ENCODE measurements around the gene SCUBE1.

SCUBE1 gene

GRCh38 chr22:43308060-43308830, 34.9 kb downstream of the SCUBE1 start:
- Histone ChIP-seq H3K27ac (no peak overlapping the region), H3K9ac (ENCODE audit: insufficient read length) (no peak overlapping the region), H3K9me3 (ENCODE audit: low read depth, low read length) (no peaks in the 10 kb centered on the region), H3K36me3 (ENCODE audit: insufficient read depth, low read length) (no peaks in the 10 kb centered on the region), H3K4me3 (no peak overlapping the region)
- no peak for TF ChIP-seq EZH2 (IDR thresholded peaks at IDR 0.05)
- no peak for DNase-seq (ENCODE audit: low read depth, low spot score)

DNA sequence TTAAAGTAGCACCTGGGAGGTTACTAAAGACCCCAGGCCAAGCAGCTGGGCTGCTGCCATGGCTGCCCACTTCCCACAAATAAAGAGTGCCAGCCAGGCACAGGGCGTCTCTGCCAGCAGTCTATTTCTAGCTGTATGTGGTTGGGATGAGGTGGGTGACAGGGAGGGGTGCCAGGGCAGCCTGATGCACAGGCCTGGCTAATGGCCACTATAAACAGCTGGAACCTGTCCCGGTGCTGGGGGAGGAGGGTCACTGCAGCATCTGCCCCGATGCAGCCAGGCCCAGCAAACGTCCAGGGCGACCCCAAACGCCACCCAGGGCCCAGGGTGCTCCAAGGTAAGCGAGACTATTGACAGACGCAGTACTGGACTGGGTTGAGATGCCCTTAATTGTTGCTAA, 37.4 kb downstream of the SCUBE1 start:
- no peak overlapping the region for H3K4me3 ChIP-seq
- no peak overlapping the region for H3K9ac ChIP-seq (ENCODE audit: insufficient read length)
- H3K27ac ChIP-seq = no peak overlapping the region
- no peaks in the 10 kb centered on the region for H3K36me3 ChIP-seq (ENCODE audit: insufficient read depth, low read length)
- no peak for DNase-seq (ENCODE audit: low read depth, low spot score)
- TF ChIP-seq FOXP2 (optimal IDR thresholded peaks at IDR 0.05; ENCODE audit: control extremely low read depth, extremely low read length, insufficient read depth) (no peak), EZH2 (IDR thresholded peaks at IDR 0.05) (no peak), POLR2AphosphoS5 (IDR thresholded peaks at IDR 0.05; ENCODE audit: borderline replicate concordance, low read depth, low read length) (no peak)
- H3K9me3 ChIP-seq (ENCODE audit: low read depth, low read length) = no peaks in the 10 kb centered on the region

GRCh38 chr22:43304831-43305590, 38.2 kb downstream of the SCUBE1 start:
- DNase-seq (ENCODE audit: low read depth, low spot score) = no peak
- H3K9ac ChIP-seq (ENCODE audit: insufficient read length) = no peak overlapping the region
- no peak overlapping the region for H3K4me3 ChIP-seq
- no peak overlapping the region for H3K27ac ChIP-seq
- no peaks in the 10 kb centered on the region for H3K36me3 ChIP-seq (ENCODE audit: insufficient read depth, low read length)
- TF ChIP-seq FOXP2 (optimal IDR thresholded peaks at IDR 0.05; ENCODE audit: control extremely low read depth, extremely low read length, insufficient read depth) = no peak
- no peak for TF ChIP-seq POLR2AphosphoS5 (IDR thresholded peaks at IDR 0.05; ENCODE audit: borderline replicate concordance, low read depth, low read length)
- H3K9me3 ChIP-seq (ENCODE audit: low read depth, low read length) = no peaks in the 10 kb centered on the region

DNA sequence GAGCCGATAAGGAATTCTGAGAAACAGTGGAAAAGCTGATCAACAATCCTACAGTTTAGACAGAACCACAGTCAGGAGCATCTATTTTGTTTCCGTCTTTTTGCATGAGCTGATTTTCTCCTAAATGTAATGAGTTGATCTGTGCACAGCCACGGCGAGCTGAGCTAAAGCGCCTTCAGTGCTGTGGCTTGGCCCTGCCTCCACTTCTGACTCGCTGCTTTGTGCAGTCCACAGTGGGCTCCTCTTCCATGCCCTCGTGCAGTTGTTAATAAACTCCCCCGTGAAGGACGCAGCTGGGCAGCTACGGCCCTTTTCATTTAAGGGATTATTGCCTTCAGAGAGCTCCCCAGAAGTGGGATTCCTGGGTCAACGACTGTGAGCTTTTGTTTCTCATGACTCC, 39.4 kb downstream of the SCUBE1 start:
- TF ChIP-seq POLR2AphosphoS5 (IDR thresholded peaks at IDR 0.05; ENCODE audit: borderline replicate concordance, low read depth, low read length) (no peak), FOXP2 (optimal IDR thresholded peaks at IDR 0.05; ENCODE audit: control extremely low read depth, extremely low read length, insufficient read depth) (no peak), EZH2 (IDR thresholded peaks at IDR 0.05) (no peak)

GRCh38 chr22:43303166-43303565, 40.0 kb downstream of the SCUBE1 start:
- no peaks in the 10 kb centered on the region for H3K36me3 ChIP-seq (ENCODE audit: insufficient read depth, low read length)
- TF ChIP-seq POLR2AphosphoS5 (IDR thresholded peaks at IDR 0.05; ENCODE audit: borderline replicate concordance, low read depth, low read length) (no peak), FOXP2 (optimal IDR thresholded peaks at IDR 0.05; ENCODE audit: control extremely low read depth, extremely low read length, insufficient read depth) (no peak), EZH2 (IDR thresholded peaks at IDR 0.05) (no peak)
- H3K9ac ChIP-seq (ENCODE audit: insufficient read length) = no peak overlapping the region
- no peak overlapping the region for H3K4me3 ChIP-seq
- H3K27ac ChIP-seq = no peak overlapping the region
- no peaks in the 10 kb centered on the region for H3K9me3 ChIP-seq (ENCODE audit: low read depth, low read length)
- DNase-seq (ENCODE audit: low read depth, low spot score) = no peak

More for the DNA sequence above, 39.4 kb downstream of the SCUBE1 start:
- H3K36me3 ChIP-seq (ENCODE audit: insufficient read depth, low read length) = no peaks in the 10 kb centered on the region
- H3K9ac ChIP-seq (ENCODE audit: insufficient read length) = no peak overlapping the region
- H3K9me3 ChIP-seq (ENCODE audit: low read depth, low read length) = no peaks in the 10 kb centered on the region
- no peak overlapping the region for H3K4me3 ChIP-seq
- DNase-seq (ENCODE audit: low read depth, low spot score) = no peak
- H3K27ac ChIP-seq = no peak overlapping the region

DNA sequence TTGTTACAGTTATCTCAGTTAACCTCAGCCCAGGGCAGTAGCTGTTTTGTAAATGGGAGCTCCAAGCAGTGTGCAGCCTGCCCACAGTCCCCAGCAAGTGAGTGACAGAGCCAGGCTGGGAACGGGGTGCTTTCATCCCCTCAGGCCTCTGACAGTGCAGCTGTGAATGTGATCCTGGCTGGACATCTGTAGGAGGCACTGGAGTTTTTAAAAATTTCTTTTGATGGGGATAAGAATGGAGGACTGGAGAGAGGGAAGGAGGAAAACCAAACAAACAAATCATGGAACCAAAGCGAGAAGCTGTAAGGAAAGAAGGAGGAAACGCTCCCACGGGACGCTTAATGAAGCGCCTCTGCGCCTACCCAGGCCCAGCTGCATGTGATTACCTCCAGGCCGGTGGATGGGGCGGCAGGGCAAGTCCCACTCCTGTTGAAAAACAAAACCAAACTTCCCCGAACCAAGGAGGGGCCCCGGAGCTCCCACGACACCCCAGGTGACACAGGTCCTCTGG, 40.6 kb downstream of the SCUBE1 start:
- TF ChIP-seq EZH2 (IDR thresholded peaks at IDR 0.05) = no peak
- TF ChIP-seq FOXP2 (optimal IDR thresholded peaks at IDR 0.05; ENCODE audit: control extremely low read depth, extremely low read length, insufficient read depth) = no peak
- TF ChIP-seq POLR2AphosphoS5 (IDR thresholded peaks at IDR 0.05; ENCODE audit: borderline replicate concordance, low read depth, low read length) = no peak
- DNase-seq (ENCODE audit: low read depth, low spot score) = no peak
- Histone ChIP-seq H3K4me3 (no peak overlapping the region), H3K27ac (no peak overlapping the region), H3K9me3 (ENCODE audit: low read depth, low read length) (no peaks in the 10 kb centered on the region), H3K36me3 (ENCODE audit: insufficient read depth, low read length) (no peaks in the 10 kb centered on the region), H3K9ac (ENCODE audit: insufficient read length) (no peak overlapping the region)

DNA sequence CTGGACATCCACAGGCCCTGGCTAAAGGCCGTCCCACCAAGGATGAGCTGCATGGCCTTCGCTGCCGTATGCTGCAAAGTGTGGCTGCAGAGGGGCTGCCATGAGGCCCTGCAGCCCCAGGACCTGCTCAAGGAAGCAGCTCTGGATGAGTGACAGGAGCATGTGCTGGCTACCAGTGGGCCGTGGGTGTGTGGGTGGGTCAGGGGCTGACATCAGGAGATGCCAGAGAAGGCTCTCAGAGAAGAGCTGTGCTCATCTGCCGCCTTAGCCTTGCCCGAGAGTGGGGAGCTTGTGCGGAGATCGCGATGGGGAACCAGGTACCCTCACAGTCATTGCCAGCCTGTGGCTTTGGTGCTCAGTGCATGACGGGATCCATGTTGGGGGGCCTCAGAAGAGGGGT, 41.3 kb downstream of the SCUBE1 start:
- Histone ChIP-seq H3K9ac (ENCODE audit: insufficient read length) (no peak overlapping the region), H3K4me3 (no peak overlapping the region), H3K27ac (no peak overlapping the region), H3K9me3 (ENCODE audit: low read depth, low read length) (no peaks in the 10 kb centered on the region), H3K36me3 (ENCODE audit: insufficient read depth, low read length) (no peaks in the 10 kb centered on the region)
- TF ChIP-seq FOXP2 (optimal IDR thresholded peaks at IDR 0.05; ENCODE audit: control extremely low read depth, extremely low read length, insufficient read depth) = no peak
- TF ChIP-seq EZH2 (IDR thresholded peaks at IDR 0.05) = no peak
- no peak for TF ChIP-seq POLR2AphosphoS5 (IDR thresholded peaks at IDR 0.05; ENCODE audit: borderline replicate concordance, low read depth, low read length)
- no peak for DNase-seq (ENCODE audit: low read depth, low spot score)

DNA sequence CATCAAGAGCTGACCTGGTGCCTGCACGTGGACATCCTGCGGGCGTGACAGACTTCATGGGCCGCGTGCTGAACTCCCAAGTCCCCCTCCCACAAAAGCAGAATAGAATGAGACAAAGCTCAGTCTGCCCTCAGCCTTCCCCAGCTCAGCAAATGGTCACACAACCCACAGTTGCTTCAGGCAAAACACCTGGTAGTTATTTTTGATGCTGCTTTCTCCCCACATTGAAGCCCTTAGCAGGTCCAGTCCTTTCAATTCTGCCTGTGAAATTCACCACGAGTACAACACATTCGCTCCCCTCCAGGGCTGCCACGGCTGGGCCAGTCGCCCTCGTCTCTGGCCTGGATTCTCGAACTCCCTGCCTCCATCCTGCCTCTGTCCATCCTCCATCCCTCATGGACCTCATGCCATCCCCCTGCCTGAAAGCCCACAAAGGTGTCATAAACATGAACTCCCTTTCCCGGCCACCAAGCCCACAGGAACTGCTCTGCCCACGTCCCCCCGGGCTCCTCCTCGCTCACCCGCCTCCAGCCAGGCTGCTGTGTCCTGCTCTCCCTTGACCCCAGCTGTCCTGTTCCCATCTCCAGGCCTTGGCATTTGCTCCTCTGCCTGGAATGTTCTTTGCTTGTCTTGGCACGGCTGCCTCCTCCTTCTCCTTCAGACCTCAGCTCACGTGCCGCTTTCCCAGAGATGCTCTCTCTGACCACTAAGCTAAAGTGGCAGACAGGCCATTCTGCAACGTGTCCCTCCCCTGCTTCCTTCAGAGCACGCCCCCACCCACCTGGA, 42.1 kb downstream of the SCUBE1 start:
- TF ChIP-seq POLR2AphosphoS5 (IDR thresholded peaks at IDR 0.05; ENCODE audit: borderline replicate concordance, low read depth, low read length) (no peak), FOXP2 (optimal IDR thresholded peaks at IDR 0.05; ENCODE audit: control extremely low read depth, extremely low read length, insufficient read depth) (no peak), EZH2 (IDR thresholded peaks at IDR 0.05) (no peak)
- Histone ChIP-seq H3K9ac (ENCODE audit: insufficient read length) (no peak overlapping the region), H3K27ac (no peak overlapping the region), H3K9me3 (ENCODE audit: low read depth, low read length) (no peaks in the 10 kb centered on the region), H3K36me3 (ENCODE audit: insufficient read depth, low read length) (no peaks in the 10 kb centered on the region), H3K4me3 (no peak overlapping the region)
- no peak for DNase-seq (ENCODE audit: low read depth, low spot score)
